NCI-H2196 treated with DMSO at 0.1 percent for 48 hours (cell line): ENCODE results near the gene RAB37.

Experiments used
- DNase-seq: peaks from one replicate; lab custom pipeline; 2025; ENCODE audit not compliant: unreplicated experiment; lab: John Stamatoyannopoulos, UW

RAB37 gene

DNA sequence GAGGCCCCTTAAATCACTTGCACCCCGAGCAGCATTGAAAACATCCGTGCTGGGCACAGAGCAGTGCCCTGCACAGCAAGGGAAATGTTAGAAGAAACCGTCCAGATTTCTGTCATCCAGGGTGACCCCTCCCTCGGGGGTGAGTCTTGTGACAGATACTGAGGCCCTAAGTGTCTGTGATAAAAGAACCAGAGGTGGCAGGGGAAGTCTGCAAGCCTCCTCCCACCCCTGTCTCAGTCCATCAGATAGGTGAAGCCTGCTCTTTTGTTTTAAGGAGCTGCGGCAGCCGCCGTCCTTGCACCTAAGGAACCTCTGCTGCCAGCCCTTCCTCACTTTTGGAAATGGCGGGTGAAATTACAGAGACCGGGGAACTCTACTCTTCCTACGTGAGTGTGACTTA lies 39.9 kb downstream of the RAB37 start:
- DNase-seq = no peak

DNA sequence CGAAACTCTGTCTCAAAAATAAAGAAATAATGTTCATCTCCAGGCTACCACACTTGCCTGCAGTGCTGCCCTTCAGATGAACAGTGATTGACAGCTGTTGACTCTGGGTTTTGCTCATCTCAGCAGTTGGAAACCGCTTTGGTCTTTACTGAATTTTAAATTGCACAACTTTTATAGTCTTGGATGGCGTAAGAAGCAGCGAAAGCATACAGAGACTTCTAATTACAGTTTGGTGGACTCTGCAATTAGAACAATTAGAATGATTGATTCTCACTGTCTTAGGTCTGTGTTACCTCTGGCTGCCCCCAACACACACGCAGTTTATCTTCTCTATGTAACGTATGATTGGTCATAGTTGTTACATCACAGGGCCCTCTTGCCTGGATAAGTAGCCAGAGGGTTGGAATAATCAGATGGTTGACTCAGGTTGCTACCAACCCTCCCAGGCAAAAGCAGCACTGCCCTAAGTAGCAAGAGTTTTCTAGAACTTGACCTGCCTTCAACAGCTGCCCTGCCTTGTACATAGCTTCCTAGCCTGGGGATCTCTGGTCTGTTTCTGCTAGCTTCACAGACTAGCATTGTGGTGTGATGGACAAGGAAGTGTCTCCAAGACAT lies 41.0 kb downstream of the RAB37 start:
- no peak for DNase-seq

DNA sequence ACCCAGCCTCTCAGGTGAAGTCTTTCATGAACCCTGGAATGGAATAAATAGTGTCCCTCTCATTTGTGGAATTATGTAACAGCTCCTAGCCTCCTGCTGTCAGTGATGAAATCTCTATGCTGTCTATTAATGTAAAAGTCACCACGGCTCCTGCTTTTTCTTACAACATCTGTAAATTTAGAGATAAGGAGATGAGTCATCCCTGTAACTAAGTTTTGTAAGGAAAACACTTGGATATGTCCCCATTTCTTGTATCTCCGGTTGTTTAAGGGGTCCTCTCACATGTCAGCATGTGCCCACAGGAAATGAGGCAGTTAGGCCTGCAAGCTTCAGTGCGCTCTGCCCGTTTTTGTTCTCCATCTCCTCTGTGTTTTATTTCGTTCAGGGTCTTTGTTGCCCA lies 41.9 kb downstream of the RAB37 start:
- DNase-seq = no peak

DNA sequence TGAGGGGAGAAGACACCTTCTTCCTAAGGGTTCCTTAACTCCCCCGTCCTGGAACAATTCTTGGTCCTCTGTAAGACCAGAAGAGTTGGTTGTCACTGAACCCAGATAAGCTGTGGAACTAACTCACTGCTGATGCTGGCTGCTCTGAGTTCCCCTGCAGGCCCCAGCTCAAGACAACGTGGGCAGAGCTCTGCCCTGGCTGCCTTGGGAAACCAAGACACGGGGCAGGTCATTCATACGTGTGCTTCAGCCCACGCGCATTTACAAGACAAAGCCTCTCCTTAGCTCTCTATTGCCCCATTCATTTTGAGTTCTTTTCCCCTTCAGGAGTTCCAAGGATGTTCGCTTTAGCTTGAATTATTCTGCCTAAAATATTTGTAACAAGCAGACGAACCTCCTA lies 42.4 kb downstream of the RAB37 start:
- no peak for DNase-seq

DNA sequence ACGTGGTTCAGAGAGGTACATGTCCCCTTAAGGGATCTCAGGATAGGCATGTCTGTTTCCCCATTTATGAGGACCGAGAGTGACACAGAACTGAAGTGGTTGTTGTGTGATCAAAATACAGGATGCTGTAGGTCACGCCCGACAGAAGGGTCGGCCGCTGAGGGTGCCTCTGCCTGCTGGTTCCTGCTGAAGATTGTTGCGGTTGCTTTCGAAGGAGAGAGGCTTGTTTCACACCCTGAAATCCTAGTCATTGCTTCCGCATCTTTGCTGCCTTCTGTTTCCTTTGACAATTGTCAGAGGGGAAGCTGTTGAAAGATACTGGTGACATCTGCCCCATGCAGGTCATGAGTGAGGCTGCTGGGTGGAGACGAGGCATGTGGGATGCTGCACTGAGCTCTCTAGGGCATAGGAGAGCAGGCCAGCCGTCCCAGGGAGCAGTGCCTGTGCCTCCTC lies 42.9 kb downstream of the RAB37 start:
- no peak for DNase-seq

GRCh38 chr17:74780443-74781238 lies 43.6 kb downstream of the RAB37 start:
- DNase-seq = no peak

DNA sequence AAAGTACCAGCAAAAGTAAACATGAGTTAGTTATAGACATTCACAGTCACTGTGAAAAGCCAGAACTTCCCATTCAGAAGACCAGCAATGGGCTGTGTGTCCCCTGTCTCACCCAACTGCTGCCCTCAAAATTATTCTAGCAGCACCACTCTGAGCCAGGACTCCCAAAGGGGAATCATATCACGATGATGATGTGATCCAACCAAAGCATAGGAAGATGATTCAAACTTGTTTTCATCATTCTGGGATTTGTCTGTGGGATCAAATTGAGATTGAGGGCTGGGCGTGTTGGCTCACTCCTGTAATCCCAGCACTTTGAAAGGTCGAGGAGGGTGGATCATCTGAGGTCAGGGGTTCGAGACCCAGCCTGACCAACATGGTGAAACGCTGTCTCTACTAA lies 45.5 kb downstream of the RAB37 start:
- DNase-seq = no peak

GRCh38 chr17:74784125-74784810 lies 47.2 kb downstream of the RAB37 start:
- no peak for DNase-seq

DNA sequence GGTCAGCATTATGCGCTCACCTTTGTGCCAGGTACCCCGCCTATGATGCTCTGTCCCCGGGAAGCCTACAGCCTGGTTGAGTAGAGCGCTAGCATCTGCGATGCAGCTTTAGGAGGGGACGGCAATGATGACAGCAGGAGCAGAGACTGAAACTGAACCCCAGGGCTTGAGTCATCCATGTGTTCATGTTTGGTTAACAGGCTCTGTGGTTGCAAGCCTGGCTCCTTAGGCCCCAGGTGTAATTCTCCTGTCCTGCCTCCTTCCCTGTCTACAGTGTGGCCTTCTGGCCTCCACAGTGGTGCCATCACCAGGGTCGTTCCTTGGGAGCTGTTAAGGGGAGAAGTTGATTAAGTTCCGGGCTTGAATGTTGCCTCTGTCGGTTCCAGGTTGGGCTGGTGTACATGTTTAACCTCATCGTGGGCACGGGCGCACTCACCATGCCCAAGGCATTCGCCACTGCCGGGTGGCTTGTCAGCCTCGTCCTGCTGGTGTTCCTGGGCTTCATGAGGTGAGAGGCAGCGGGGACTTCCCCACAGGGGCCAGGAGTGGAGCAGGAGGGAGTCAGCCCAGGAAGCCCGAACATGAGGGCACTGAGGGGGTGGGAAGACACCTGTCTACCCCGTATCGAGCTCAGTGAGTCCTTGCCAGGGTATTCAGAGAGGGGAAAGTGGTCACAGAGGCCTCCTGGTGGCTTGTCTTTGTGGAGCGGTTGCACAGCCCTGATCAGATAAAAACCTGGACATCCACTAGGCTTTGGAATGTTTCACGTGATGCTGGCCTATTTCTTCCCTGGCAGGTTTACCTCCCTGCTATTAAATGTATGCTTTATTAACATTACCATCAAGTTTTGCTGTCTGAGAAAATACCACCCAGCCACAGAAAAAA lies 48.3 kb downstream of the RAB37 start:
- no peak for DNase-seq

GRCh38 chr17:74785981-74786360 lies 48.9 kb downstream of the RAB37 start:
- DNase-seq = no peak

- DNase-seq = no peak
Measured at GRCh38 chr17:74786431-74787055, 49.5 kb downstream of the RAB37 start.

- no peak for DNase-seq
Measured at GRCh38 chr17:74790161-74791058, 53.4 kb downstream of the RAB37 start.

- DNase-seq = no peak
Measured at GRCh38 chr17:74792586-74793105, 55.6 kb downstream of the RAB37 start.

- DNase-seq = no peak
Measured at GRCh38 chr17:74795327-74796020, 58.4 kb downstream of the RAB37 start.

DNA sequence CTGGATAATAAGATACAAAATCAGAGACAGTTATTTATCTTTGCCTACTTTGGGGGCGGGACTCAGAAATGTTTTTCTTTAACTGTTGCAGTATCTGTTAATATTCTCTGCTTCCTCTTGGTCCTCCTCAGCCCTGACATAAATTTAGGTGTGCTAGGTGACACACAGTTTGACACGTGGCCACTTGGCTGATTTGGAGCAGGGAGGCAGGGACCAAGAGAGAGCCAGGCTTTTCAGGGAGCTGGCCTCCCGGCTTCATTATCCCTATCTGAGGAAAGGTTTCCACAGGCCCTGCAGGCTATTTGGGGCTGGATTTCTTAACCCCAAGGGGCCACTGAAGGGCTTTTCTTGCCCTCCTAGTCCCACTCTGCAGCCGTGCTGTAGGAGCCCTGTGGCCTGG lies 59.2 kb downstream of the RAB37 start:
- no peak for DNase-seq

DNA sequence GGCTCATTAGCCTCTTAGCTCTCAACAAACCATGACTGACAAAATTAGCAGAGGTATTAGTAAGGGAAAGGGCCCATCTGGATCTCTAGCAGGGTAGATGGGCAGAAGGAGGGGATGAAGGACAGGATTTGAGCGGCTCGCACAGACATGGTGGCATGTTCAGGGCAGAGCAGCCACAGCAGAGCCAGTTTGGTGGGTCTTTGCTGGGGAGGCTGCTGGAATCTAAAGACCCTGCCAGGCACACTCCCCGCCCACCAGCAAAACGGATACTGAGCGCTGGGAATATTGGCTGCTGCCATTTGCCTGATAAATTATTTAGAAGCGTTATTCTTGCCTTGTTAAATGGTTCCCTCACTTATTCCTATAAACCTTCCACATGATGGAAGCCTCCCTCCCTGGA lies 59.8 kb downstream of the RAB37 start:
- DNase-seq = no peak
